ENCODE results near the gene ASS1. TPM values are rescaled to one million over a fixed set of nuclear protein-coding genes. Genes with fewer than 3 reads are reported as not detected.

Gene ASS1
- total RNA-seq, 2 donors from 2014 or later = 0.91 to 6.1 TPM

DNA sequence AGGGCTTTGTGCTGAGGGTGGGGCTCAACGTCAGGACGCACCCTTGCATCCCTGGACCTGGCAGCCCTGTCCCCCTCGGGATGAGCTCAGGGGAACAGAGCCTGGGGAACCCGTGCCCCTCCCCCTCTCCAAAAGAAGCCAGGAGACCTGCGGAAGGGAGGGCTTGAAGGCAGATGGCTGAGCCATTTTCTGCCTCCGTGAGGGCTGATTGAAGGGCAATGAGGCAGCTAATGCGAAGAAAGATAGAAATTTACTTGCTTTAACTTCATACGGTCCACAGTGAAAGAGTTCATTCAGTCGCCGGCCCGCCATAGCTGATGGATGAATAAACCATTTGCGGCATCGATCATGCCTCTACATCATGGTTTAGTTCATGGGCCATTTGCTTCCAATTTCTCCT, 28.8 kb downstream of the ASS1 start:
- DNase-seq (ENCODE audit: low spot score in 2 of 2) (no peak), ATAC-seq (no peak)
- Mint-ChIP-seq H3K27ac (no peak overlapping the region), H3K36me3 (no peaks in the 10 kb centered on the region), H3K9me3 (no peaks in the 10 kb centered on the region)

DNA sequence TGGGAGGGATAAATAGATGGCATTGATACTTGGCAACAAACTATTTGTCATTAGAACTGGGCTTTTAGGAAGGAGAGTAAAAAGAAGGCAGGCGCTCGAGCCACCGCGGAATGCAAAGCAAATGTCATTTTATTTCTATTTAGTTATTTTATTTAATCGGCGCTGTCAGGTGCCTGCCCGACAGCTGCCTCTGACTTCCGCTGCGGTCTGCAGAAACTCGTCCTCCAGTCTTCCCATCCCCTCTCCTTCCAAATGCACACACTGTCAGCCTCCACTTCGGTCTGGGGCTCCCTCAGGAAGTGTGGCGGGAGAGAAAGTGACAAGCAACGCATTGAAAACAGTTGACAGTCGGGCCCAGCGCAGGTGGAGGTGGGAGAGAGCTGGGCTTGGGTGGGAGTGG, 29.3 kb downstream of the ASS1 start:
- Mint-ChIP-seq H3K36me3 (no peaks in the 10 kb centered on the region), H3K9me3 (no peaks in the 10 kb centered on the region), H3K27ac (no peak overlapping the region)
- no peak for ATAC-seq
- DNase-seq (ENCODE audit: low spot score in 2 of 2) = no peak

DNA sequence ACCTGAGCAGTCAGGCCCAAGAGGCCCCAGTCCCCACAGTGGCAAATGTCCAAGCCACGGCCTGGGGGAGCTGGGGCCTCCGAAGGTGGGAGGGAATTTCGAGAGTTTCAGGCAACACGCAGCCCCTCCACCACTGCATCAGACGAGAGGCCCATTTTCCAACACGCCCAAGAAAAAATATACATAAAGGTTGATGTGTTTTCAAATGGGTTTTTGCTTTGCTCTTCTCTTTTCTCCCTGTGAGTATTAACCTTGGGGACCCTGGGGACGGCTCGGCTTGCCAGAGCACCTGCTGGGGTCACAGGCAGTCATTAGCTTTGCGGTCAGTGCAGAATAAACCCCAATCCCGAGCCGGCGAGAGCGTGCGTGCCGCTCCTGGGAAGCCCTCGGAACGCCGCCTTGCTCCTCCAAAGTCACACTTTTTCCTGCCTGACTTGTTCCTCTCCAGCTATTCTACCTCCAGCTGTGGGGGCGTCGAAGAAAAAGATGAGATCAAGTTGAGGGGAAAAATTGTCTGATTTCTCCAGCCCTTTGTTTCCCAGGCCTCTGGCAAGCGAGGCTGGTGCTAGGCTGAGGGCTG, 31.5 kb downstream of the ASS1 start:
- ATAC-seq = no peak
- Mint-ChIP-seq H3K9me3 (no peaks in the 10 kb centered on the region), H3K36me3 (no peaks in the 10 kb centered on the region), H3K27ac (no peak overlapping the region)
- no peak for DNase-seq (ENCODE audit: low spot score in 2 of 2)

DNA sequence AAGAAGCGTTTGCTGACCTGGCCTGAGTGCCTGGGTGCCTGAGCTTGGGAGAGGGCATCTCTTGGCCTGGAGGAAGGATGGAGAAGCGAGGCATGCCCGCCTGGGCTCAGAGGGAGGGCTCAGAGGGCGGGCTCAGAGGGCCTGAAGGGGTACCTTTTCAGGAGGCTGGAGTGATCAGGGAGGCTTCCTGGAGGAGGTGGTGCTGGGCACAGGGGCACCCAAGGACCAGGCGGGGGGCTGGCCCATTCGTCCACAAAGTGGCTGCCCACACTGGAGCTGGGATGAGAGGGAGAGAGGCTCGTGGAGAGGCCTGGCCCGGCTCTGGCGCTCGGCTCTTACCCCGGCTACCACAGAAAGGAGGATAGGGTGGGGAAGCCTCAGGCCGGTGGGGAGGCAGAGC, 32.8 kb downstream of the ASS1 start:
- ATAC-seq = no peak
- Mint-ChIP-seq H3K9me3 (no peaks in the 10 kb centered on the region), H3K27ac (no peak overlapping the region), H3K36me3 (no peaks in the 10 kb centered on the region)
- no peak for DNase-seq (ENCODE audit: low spot score in 2 of 2)

DNA sequence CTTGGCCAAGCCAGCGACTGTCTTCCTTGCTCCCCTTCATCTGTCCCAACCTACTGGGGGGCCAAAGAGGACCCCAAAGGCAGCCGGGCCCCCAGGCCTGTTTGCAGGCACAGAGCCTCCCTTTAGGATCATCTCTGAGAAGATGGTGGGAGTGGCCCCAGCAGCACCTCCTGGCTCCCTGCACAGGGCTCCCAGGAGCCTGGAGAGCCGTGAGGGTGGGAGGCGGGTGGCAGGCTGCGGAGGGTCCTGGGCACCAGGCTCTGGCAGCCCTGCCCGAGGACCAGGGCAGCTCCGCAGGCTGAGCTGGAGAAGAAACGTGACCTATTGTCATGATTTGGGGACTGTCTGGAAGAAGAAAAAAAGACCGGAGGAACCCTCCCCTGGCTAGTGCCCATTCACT, 33.4 kb downstream of the ASS1 start:
- no peaks in the 10 kb centered on the region for H3K9me3 Mint-ChIP-seq
- H3K36me3 Mint-ChIP-seq = no peaks in the 10 kb centered on the region
- H3K27ac Mint-ChIP-seq = no peak overlapping the region
- ATAC-seq = no peak
- no peak for DNase-seq (ENCODE audit: low spot score in 2 of 2)

DNA sequence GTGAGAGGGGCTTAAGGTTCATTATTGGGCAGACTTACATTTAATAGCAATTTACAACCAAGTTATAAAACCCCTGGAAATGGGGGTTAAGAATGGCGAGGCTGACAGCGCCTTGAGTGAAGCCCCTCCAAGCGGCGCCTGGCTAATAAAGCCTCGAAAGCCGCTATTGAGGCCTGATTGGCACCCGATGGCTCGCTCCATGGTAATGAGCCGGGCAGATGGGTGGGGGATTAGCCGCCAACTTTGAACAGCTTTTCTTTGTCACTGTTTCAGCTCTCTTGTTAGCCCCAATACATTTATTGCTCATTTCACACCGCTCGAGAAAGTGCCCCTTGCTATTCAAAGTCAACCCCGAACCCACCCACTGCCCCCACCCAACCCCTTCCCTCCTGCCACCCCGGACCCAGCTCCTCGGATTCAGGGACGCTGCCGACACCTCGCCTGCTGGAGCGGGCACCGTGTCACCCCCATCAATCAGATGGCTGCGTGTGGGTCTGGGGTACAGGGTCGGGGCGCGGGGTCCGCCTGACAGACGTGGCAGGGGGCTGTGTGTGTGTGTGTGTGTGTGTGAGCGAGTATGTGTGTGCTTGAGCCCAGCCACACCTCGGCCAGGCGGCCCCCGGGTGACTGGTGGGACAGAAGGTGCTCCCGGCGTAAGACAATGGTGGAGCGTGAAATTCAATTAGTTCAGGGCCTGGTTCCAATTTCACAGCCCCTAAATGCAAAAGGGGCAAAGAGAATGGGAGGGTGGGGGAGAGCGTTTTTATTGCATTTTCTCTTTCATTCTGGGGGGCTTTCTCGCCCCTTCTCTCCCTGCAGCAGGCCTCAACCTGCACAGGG, 34.2 kb downstream of the ASS1 start:
- Mint-ChIP-seq H3K9me3 (no peaks in the 10 kb centered on the region), H3K27ac (no peak overlapping the region), H3K36me3 (no peaks in the 10 kb centered on the region)
- ATAC-seq (no peak), DNase-seq (ENCODE audit: low spot score in 2 of 2) (no peak)

DNA sequence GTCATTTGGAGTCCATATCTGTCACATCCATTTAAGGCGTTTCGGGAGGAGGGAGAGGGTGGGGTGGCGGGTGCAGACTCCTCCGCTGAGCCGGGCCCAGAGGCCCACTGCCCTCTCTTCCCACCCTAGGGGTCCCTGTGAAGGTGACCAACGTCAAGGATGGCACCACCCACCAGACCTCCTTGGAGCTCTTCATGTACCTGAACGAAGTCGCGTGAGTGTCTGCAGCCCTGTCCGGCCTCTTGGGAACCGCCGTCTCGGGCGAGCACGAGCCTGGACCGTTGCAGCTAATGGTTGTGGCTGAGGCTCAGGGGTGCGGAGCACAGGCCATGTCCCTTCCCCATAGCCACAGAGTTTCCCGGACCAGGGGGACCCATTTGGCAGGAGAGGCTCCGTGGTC, 34.8 kb downstream of the ASS1 start:
- Mint-ChIP-seq H3K9me3 (no peaks in the 10 kb centered on the region), H3K36me3 (no peaks in the 10 kb centered on the region), H3K27ac (no peak overlapping the region)
- ATAC-seq = no peak
- DNase-seq (ENCODE audit: low spot score in 2 of 2) = no peak

DNA sequence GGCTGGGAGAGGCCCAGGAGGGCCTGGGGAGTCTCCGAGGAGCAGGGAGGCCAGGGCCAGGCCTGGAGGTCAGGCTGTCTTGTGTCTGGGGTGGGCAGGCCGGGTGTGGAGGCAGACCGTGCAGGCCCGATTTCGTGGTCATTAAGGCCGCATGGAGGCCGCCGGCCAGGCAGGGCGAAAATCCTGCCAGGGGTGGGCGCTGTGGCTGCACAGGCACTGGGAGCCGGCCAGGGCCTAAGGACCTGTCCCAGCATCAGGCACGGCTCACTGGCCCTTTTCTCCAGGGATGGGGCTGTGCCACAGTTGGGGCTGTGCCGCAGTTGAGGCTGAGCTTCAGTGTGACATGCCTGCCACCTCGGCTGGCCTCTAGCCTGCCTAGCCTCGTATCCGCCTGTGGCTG, 35.9 kb downstream of the ASS1 start:
- Mint-ChIP-seq H3K9me3 (no peaks in the 10 kb centered on the region), H3K27ac (no peak overlapping the region), H3K36me3 (no peaks in the 10 kb centered on the region)
- no peak for DNase-seq (ENCODE audit: low spot score in 2 of 2)
- no peak for ATAC-seq

DNA sequence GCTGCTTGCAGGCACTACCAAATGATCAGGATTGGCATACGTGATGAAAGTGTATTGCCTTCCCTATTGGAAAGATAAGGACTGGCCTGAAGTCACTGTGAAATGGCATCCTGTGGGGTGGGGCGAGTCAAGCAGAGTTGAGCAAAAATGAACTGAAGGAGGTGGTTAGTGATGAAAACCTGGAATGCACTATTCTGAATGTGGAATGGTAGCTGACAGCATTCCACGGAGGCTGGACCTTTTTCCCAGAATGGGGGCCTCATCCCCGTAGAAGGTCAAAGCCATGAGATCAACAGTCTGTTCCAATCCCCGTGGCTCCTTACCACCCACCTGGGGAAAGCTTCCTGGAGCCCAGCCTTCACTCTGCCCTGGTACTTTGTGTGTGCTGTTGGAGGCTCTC, 37.7 kb downstream of the ASS1 start:
- H3K27ac Mint-ChIP-seq = no peak overlapping the region
- no peak for ATAC-seq
- DNase-seq (ENCODE audit: low spot score in 2 of 2) = no peak
- H3K36me3 Mint-ChIP-seq = no peaks in the 10 kb centered on the region
- H3K9me3 Mint-ChIP-seq = no peaks in the 10 kb centered on the region

DNA sequence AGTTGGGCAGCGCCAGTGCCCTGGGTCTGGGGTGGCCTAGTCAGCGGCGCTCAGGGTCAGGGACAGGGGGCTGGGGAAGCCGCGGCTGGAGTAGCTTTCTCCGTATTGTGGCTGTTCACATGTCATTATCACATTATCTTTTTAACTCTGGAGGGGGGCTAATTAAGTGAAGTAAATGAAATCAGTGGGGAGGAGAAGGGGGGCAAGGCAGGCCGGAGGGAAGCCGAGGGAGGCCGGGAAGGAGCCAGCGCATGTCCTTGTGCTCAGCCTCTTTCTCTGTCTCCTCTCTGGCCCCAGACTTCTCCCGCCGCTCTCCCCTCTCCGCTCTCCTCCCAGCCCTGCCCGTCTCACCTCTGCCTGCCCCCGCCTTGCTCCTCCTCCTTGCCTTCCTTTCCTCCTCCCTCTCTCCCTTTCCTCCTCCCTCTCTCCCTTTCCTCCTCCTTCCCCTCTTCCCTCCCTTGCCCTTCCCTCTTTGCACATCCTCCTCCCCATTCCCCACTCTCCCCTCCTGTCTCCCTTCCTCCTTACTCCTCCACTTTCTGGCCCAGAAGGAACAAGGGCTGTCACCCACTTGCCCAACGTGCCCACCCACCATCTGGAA, 38.7 kb downstream of the ASS1 start:
- Mint-ChIP-seq H3K36me3 (no peaks in the 10 kb centered on the region), H3K27ac (no peak overlapping the region), H3K9me3 (no peaks in the 10 kb centered on the region)
- ATAC-seq = no peak
- DNase-seq (ENCODE audit: low spot score in 2 of 2) = no peak

DNA sequence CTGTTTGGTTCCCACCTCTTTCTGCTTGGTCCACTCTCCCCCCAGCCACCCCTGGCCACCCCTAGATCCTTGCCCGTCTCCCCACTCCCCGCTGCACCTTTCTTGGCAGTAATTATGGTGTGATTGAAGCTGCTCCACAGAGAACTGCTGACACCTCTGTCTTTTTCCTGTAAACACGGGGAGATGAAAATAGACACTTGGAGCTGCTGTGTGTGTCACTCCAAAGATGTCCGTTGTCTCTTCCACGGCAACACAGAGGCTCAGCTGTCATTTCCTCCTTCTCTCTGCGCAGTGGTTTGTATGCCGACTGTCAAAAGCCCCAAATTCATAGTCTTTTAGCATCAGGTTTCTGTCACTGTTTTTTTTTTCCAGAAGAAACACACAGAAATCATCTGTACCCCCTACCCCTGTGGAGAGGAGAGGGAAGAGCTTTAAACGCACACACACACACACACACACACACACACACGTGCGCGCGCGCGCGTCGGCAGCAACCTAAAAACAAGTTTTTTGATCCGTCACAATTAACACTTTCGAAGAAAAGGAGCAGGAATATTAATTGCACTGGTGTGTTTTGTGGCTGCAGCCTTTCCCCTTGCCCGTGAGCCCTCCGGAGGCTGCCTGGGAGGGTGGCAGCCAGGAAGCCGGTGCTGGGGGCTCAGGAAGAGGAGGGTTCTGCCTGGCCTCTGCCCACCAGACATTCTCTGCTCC, 39.8 kb downstream of the ASS1 start:
- no peak for ATAC-seq
- DNase-seq (ENCODE audit: low spot score in 2 of 2) = no peak
- H3K36me3 Mint-ChIP-seq = no peaks in the 10 kb centered on the region
- no peaks in the 10 kb centered on the region for H3K9me3 Mint-ChIP-seq
- H3K27ac Mint-ChIP-seq = no peak overlapping the region

DNA sequence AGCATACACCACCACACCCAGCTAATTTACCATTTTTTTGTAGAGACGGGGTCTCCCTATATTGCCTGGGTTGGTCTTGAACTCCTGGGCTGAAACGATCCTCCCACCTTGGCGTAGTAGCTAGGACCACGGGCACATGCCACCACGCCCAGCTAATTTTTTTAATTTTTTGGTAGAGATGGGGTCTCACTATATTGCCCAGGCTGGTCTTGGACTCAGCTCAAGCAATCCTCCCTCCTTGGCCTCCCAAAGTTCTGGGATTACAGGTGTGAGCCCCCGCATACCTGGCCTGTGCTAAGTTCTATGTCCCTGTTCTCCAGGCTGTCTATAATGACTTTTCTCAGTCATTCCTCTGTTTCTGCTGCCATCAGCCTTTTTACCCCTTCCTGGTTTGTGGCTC, 41.3 kb downstream of the ASS1 start:
- H3K36me3 Mint-ChIP-seq = no peaks in the 10 kb centered on the region
- no peak for ATAC-seq
- no peak overlapping the region for H3K27ac Mint-ChIP-seq

DNA sequence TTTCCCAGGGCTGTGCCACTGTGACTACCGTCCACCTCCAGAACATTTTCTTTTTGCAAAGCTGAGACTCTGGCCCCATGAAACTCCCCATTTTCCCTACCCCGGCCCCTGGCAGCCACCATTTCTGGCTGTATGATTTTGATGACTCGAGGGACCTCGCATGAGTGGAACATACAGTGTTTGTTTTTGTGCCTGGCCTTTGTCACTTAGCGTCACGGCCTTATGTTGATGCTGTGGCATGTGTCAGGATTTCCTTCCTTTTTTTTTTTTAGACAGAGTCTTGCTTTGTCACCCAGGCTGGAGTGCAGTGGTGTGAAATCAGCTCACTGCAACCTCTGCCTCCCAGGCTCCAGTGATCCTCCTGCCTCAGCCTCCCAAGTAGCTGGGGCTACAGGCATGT, 42.7 kb downstream of the ASS1 start:
- no peak for DNase-seq (ENCODE audit: low spot score in 2 of 2)
- no peak for ATAC-seq
- H3K9me3 Mint-ChIP-seq = no peaks in the 10 kb centered on the region
- no peak overlapping the region for H3K27ac Mint-ChIP-seq
- no peaks in the 10 kb centered on the region for H3K36me3 Mint-ChIP-seq

More for the DNA sequence above, 41.3 kb downstream of the ASS1 start:
- no peaks in the 10 kb centered on the region for H3K9me3 Mint-ChIP-seq
- no peak for DNase-seq (ENCODE audit: low spot score in 2 of 2)

DNA sequence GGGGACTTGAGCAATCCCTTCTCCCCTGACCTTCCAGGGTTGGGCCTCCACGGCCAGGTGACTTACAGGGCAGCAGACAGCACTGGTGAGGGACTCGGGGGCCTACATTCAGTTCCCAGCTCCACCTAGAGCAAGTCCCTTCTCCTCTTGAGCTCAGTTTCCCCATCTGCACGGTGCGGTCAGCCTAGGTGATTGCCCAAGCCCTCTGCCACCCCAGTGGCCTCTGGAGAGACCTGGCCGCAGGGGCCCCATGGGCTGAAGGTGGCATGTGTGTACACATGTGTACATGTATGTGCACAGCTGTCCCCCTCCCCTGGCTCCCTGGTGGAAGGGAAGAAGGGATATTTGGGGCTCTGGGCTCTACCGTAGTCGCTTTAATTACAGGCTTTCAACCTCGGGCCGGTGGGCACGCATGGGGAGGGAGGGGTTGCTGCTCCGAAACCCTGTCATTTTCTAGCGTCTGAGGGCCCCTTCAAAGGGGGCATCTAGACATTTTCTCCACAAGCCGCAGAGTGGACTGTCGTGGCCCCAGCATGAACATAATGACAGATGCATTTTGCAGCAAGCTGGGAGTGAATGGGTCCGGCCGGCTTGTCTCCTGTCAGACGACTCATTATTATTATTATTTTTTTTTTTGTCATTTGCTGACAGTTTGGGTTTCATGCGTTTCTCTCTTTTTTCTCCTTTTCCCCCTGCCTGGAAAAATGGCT, 44.0 kb downstream of the ASS1 start:
- H3K36me3 Mint-ChIP-seq = no peaks in the 10 kb centered on the region
- no peak for ATAC-seq

DNA sequence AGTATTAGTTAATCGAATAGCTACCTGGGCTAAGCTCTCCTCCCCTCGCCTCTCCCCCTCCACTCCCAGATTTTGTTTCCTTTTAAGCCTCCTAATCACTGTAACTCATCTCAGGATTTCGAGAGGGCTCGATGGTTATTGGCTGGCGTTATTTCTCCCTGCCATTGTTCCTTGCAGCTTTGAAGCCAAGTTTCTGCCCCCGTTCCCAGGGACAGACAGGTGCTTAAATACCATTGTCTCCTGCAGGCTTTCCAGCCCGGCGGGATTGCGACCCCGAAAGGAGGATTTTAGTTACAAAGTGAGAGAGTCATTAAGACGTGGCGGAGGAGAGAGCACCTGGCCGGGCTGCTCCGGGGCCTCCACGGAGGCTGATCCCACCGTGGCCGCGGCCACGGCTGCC, 46.2 kb downstream of the ASS1 start:
- no peak for DNase-seq (ENCODE audit: low spot score in 2 of 2)
- peaks cover 0 to 5% of the 10 kb centered on the region in 2 donors for H3K36me3 Mint-ChIP-seq
- ATAC-seq = no peak
- peaks cover 0 to 5% of the 10 kb centered on the region in 2 donors for H3K9me3 Mint-ChIP-seq
- no peak overlapping the region for H3K27ac Mint-ChIP-seq

More for the DNA sequence above, 44.0 kb downstream of the ASS1 start:
- DNase-seq (ENCODE audit: low spot score in 2 of 2) = no peak
- no peaks in the 10 kb centered on the region for H3K9me3 Mint-ChIP-seq
- no peak overlapping the region for H3K27ac Mint-ChIP-seq

DNA sequence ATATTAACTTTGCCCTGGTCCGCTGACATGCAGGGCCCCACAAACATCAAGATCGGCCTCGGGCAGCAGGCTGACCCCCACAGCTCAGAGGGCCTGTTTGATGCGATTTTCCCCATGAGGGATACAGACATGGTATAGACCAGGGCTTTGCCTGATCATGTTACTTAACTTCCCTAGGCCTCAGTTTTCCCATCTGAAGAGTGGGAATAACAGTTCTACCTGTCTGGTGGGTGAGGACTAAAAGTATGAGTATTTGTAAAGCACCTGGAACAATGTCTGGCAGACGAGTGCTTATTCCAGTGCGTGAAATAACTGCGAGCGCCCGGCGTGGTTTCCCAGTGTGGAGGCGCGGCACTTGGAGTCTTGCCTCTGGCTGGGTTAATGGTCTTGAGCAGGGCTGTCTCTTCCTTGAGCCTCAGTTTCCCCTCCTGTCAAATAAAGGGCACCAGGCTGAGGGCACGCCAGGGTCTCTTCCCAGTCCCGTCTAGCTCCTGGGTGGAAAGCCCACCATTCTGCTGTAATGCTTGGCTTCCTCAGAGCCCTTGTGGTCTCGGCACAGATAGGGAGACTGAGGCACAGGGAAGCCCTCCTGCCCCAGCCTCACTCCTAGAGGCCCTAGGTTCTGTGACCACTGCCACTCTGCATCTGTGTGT, 47.2 kb downstream of the ASS1 start:
- Mint-ChIP-seq H3K36me3 (peaks cover 0 to 5% of the 10 kb centered on the region in 2 donors), H3K9me3 (peaks cover 0 to 5% of the 10 kb centered on the region in 2 donors), H3K27ac (no peak overlapping the region)
- ATAC-seq (no peak), DNase-seq (ENCODE audit: low spot score in 2 of 2) (no peak)

Measured in activated naive CD4-positive, alpha-beta T cell treated with anti-CD3 and anti-CD28 coated beads, Interleukin-2, amount 50 U/mL, for 72 hours (primary cell).